Fibroblast of lung (primary cell): Measurements from ENCODE around the gene TAGLN2. TPM values are rescaled to one million over a fixed set of nuclear protein-coding genes. Genes with fewer than 3 reads are reported as not detected.

Source experiments
- DNase-seq, 2 donors: peaks; one replicate each; pipeline versions ENCODE4 v3.0.0 to v3.0.0-alpha.2; 2010; ENCODE audit warnings: low read depth in 2 of 2
- H2AFZ ChIP-seq: 2 replicates; pipeline ENCODE4 v1.5.1; 2012; ENCODE audit warnings: low read length, control low read depth, inconsistent platforms
- H3K27ac ChIP-seq: 2 replicates; pipeline ENCODE4 v1.5.1; 2011; ENCODE audit warnings: low read length, control low read depth; ENCODE audit not compliant: insufficient read depth
- H3K27me3 ChIP-seq: 2 replicates; pipeline ENCODE4 v1.5.1; 2011; ENCODE audit warnings: mild to moderate bottlenecking, low read length; ENCODE audit not compliant: control insufficient read depth, insufficient read depth
- H3K36me3 ChIP-seq: 2 replicates; pipeline ENCODE4 v1.5.1; 2011; ENCODE audit warnings: low read length; ENCODE audit not compliant: control insufficient read depth, insufficient read depth
- H3K4me1 ChIP-seq: 2 replicates; pipeline ENCODE4 v1.5.1; 2011; ENCODE audit warnings: low read length; ENCODE audit not compliant: control insufficient read depth, insufficient read depth; ENCODE audit errors: extremely low read depth
- H3K4me2 ChIP-seq: 2 replicates; pipeline ENCODE4 v1.5.1; 2011; ENCODE audit warnings: low read length, control low read depth; ENCODE audit not compliant: insufficient read depth; ENCODE audit errors: extremely low read depth
- H3K4me3 ChIP-seq, 4 experiments: fragments of 200-600 bp in 1 of 4; sonication (generic) in 1 of 4; replicated peaks in 1 of 4; 2 replicates each; pipeline ENCODE4 v1.5.1; 2011 to 2016; ENCODE audit warnings: low read length in 4 of 4, low read depth in 3 of 4, mild to moderate bottlenecking in 3 of 4, control low read depth in 2 of 4, inconsistent platforms in 1 of 4, mixed read lengths in 1 of 4; ENCODE audit not compliant: insufficient read depth in 1 of 4; ENCODE audit errors: control extremely low read depth in 1 of 4
- H3K79me2 ChIP-seq: 2 replicates; pipeline ENCODE4 v1.5.1; 2012; ENCODE audit warnings: mild to moderate bottlenecking, low read length, inconsistent platforms; ENCODE audit not compliant: control insufficient read depth, insufficient read depth
- H3K9ac ChIP-seq: 2 replicates; pipeline ENCODE4 v1.5.1; 2011; ENCODE audit warnings: mild to moderate bottlenecking, low read length, control low read depth; ENCODE audit not compliant: insufficient read depth
- H3K9me3 ChIP-seq: 2 replicates; pipeline ENCODE4 v1.5.1; 2012; ENCODE audit warnings: low read depth, low read length; ENCODE audit not compliant: control insufficient read depth, insufficient read depth
- H4K20me1 ChIP-seq: 2 replicates; pipeline ENCODE4 v1.5.1; 2011; ENCODE audit warnings: low read length; ENCODE audit not compliant: control insufficient read depth, insufficient read depth; ENCODE audit errors: extremely low read depth
- CTCF ChIP-seq, 2 donors: IDR thresholded peaks in 1 of 2; conservative IDR thresholded peaks in 1 of 2; 1 replicate in 1 of 2; 2 replicates in 1 of 2; pipeline ENCODE4 v1.5.1; 2011 to 2012; ENCODE audit warnings: low read length in 2 of 2, control low read depth in 1 of 2, inconsistent platforms in 1 of 2, low read depth in 1 of 2, mild to moderate bottlenecking in 1 of 2
- EZH2 ChIP-seq: IDR thresholded peaks from 2 replicates; pipeline ENCODE4 v1.5.1; 2012; ENCODE audit warnings: low read length, control low read depth, mild to moderate bottlenecking; ENCODE audit errors: missing control alignments
- polyA plus RNA-seq, 2 donors: library from polyadenylated mRNA; depleted of rRNA in 1 of 2; stranded (reverse) in 1 of 2; unstranded in 1 of 2; fragments of >200 nt; gene quantifications; 2 replicates each; pipeline ENCODE4 v1.2.1, GENCODE V29; 2011 to 2012; ENCODE audit warnings: missing spikeins in 1 of 2
- total RNA-seq: library from RNA; depleted of rRNA; stranded (reverse); fragments of >200 nt; gene quantifications from 2 replicates; pipeline ENCODE4 v1.2.1, GENCODE V29; 2014

The TAGLN2 gene
- total and polyA plus RNA-seq, 2 donors (not counting 1 experiment from before 2014, with no cell fraction given), result 300 to 718 TPM

GRCh38 chr1:159920651-159921050, 4.7 kb downstream of the TAGLN2 start:
- TF ChIP-seq EZH2 (no peak), CTCF (conservative IDR thresholded peaks at IDR 0.05 in 1 of 2, IDR thresholded peaks at IDR 0.05 in 1 of 2; ENCODE audit: low read depth in 1 of 2, low read length in 2 of 2) (no peak)
- Histone ChIP-seq H3K4me2 (no peak overlapping the region), H2AFZ (no peak overlapping the region), H3K79me2 (peaks cover 63% of the 10 kb centered on the region), H3K36me3 (peaks cover 31% of the 10 kb centered on the region), H3K4me3 (no peak overlapping the region), H3K9me3 (no peaks in the 10 kb centered on the region), H4K20me1 (no peaks in the 10 kb centered on the region), H3K27ac (no peak overlapping the region), H3K9ac (no peak overlapping the region), H3K4me1 (peaks cover 45% of the 10 kb centered on the region), H3K27me3 (no peaks in the 10 kb centered on the region)
- no peak for DNase-seq

GRCh38 chr1:159920202-159920601, 5.1 kb downstream of the TAGLN2 start:
- Histone ChIP-seq H3K79me2 (peaks cover 63% of the 10 kb centered on the region), H3K4me1 (peaks cover 44% of the 10 kb centered on the region), H3K27me3 (no peaks in the 10 kb centered on the region), H4K20me1 (no peaks in the 10 kb centered on the region), H3K36me3 (peaks cover 31% of the 10 kb centered on the region), H3K27ac (peak overlapping the region; percentile 6), H2AFZ (no peak overlapping the region), H3K4me3 (no peak overlapping the region), H3K4me2 (no peak overlapping the region), H3K9me3 (no peaks in the 10 kb centered on the region), H3K9ac (no peak overlapping the region)
- no peak for TF ChIP-seq CTCF (conservative IDR thresholded peaks at IDR 0.05 in 1 of 2, IDR thresholded peaks at IDR 0.05 in 1 of 2; ENCODE audit: low read depth in 1 of 2, low read length in 2 of 2)
- TF ChIP-seq EZH2, result no peak
- no peak for DNase-seq

GRCh38 chr1:159919236-159919865, 6.0 kb downstream of the TAGLN2 start:
- H3K4me1 ChIP-seq, result peaks cover 44% of the 10 kb centered on the region
- no peak for DNase-seq
- H3K27me3 ChIP-seq, result no peaks in the 10 kb centered on the region
- no peak overlapping the region for H3K4me3 ChIP-seq
- no peak overlapping the region for H3K4me2 ChIP-seq
- no peak overlapping the region for H2AFZ ChIP-seq
- no peak overlapping the region for H3K9ac ChIP-seq
- H4K20me1 ChIP-seq, result no peaks in the 10 kb centered on the region
- H3K9me3 ChIP-seq, result no peaks in the 10 kb centered on the region
- peak overlapping the region; percentile 65 for H3K27ac ChIP-seq
- peaks cover 57% of the 10 kb centered on the region for H3K79me2 ChIP-seq
- peaks cover 31% of the 10 kb centered on the region for H3K36me3 ChIP-seq
- TF ChIP-seq EZH2 (no peak), CTCF (conservative IDR thresholded peaks at IDR 0.05 in 1 of 2, IDR thresholded peaks at IDR 0.05 in 1 of 2; ENCODE audit: low read depth in 1 of 2, low read length in 2 of 2) (no peak)
